ENCODE measurements around the gene TFCP2L1. TPM values are rescaled to one million over a fixed set of nuclear protein-coding genes. Genes with fewer than 3 reads are reported as not detected.

Gene TFCP2L1
- total RNA-seq, 1 experiment from 2014 or later: 2.4 TPM

DNA sequence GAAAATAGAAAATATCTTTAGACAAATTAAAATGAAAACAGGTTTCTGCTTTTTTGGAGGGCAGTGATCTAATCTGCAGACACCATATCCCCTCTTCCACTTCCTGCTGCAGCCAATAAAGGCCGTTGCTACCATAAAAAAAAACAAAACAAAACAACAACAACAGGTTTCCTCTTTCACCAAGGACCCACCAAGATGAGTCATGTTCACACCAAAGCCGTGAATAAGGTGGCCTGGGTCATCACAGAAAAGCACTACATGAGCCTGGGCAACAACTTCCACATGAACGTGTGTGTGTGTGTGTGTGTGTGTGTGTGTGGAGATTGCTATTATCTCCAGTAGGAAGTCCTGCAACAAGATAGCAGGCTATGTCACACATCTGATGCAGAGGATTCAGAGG lies 24.8 kb upstream of the TFCP2L1 start:
- Histone ChIP-seq H2AFZ (ENCODE audit: low read length) (no peak overlapping the region), H3F3A (ENCODE audit: low read length, unreplicated experiment) (no peaks in the 10 kb centered on the region), H3K27ac (ENCODE audit: low read length) (no peak overlapping the region), H3K4me1 (ENCODE audit: insufficient read depth, low read length) (no peaks in the 10 kb centered on the region), H3K79me2 (ENCODE audit: low read length) (no peaks in the 10 kb centered on the region), H3K27me3 (ENCODE audit: low read length) (peaks cover 32% of the 10 kb centered on the region), H3K9me2 (replicated peaks; ENCODE audit: low read length) (no peaks in the 10 kb centered on the region), H3K36me3 (ENCODE audit: low read depth, low read length) (no peaks in the 10 kb centered on the region), H4K20me1 (ENCODE audit: low read length) (no peaks in the 10 kb centered on the region), H3K9ac (ENCODE audit: low read length) (no peak overlapping the region), H3K4me3 (ENCODE audit: low read length) (no peak overlapping the region), H3K4me2 (ENCODE audit: low read length) (no peak overlapping the region), H3K9me3 (ENCODE audit: low read length) (no peaks in the 10 kb centered on the region)
- TF ChIP-seq, protein P1, sequence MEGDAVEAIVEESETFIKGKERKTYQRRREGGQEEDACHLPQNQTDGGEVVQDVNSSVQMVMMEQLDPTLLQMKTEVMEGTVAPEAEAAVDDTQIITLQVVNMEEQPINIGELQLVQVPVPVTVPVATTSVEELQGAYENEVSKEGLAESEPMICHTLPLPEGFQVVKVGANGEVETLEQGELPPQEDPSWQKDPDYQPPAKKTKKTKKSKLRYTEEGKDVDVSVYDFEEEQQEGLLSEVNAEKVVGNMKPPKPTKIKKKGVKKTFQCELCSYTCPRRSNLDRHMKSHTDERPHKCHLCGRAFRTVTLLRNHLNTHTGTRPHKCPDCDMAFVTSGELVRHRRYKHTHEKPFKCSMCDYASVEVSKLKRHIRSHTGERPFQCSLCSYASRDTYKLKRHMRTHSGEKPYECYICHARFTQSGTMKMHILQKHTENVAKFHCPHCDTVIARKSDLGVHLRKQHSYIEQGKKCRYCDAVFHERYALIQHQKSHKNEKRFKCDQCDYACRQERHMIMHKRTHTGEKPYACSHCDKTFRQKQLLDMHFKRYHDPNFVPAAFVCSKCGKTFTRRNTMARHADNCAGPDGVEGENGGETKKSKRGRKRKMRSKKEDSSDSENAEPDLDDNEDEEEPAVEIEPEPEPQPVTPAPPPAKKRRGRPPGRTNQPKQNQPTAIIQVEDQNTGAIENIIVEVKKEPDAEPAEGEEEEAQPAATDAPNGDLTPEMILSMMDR (conservative IDR thresholded peaks at IDR 0.05; ENCODE audit: low read depth, low read length): no peak
- TF ChIP-seq EZH2 (IDR thresholded peaks at IDR 0.05; ENCODE audit: low read length, unreplicated experiment): no peak
- TF ChIP-seq EZH2phosphoT487 (IDR thresholded peaks at IDR 0.05; ENCODE audit: borderline replicate concordance, low read length): no peak
- DNase-seq (no peak), ATAC-seq (no peak)
- BruUV-seq (replicated peaks): no TSS peak
- ChIA-PET POLR2A (ENCODE audit: unreplicated experiment) (no interaction called here), CTCF (no interaction called here)
- intact Hi-C loops (cut with micrococcal nuclease): no loop called here

DNA sequence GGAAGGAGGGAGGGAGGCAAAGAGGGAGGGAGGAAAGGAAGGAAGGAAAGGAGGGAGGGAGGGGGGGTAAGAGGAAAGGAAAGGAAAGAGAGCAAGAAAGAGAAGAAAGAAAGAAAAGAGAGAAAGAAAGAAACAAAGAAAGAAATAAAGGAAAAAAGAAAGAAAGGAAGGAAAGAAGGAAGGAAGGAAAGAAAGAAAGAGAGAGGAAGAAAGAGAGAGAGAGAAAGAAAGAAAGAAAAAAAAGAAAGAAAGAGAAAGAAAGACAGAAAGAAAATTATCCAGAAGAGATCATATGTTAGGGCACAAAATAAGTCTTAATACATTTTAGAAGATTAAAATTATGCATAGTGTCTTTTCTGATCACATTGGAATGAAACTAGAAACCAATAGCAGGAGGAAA lies 24.3 kb upstream of the TFCP2L1 start:
- ChIA-PET CTCF (no interaction called here), POLR2A (ENCODE audit: unreplicated experiment) (no interaction called here)
- H3K4me2 ChIP-seq (ENCODE audit: low read length): no peak overlapping the region
- no peak overlapping the region for H3K4me3 ChIP-seq (ENCODE audit: low read length)
- intact Hi-C loops (cut with micrococcal nuclease): no loop called here
- DNase-seq: no peak
- H3K9ac ChIP-seq (ENCODE audit: low read length): no peak overlapping the region
- no peaks in the 10 kb centered on the region for H3K79me2 ChIP-seq (ENCODE audit: low read length)
- no peak for ATAC-seq
- H4K20me1 ChIP-seq (ENCODE audit: low read length): no peaks in the 10 kb centered on the region
- no peak for TF ChIP-seq EZH2 (IDR thresholded peaks at IDR 0.05; ENCODE audit: low read length, unreplicated experiment)
- TF ChIP-seq EZH2phosphoT487 (IDR thresholded peaks at IDR 0.05; ENCODE audit: borderline replicate concordance, low read length): no peak
- TF ChIP-seq, protein P1 (conservative IDR thresholded peaks at IDR 0.05; ENCODE audit: low read depth, low read length): no peak
- H2AFZ ChIP-seq (ENCODE audit: low read length): no peak overlapping the region
- no peaks in the 10 kb centered on the region for H3F3A ChIP-seq (ENCODE audit: low read length, unreplicated experiment)
- peaks cover 32% of the 10 kb centered on the region for H3K27me3 ChIP-seq (ENCODE audit: low read length)
- H3K9me3 ChIP-seq (ENCODE audit: low read length): no peaks in the 10 kb centered on the region
- H3K4me1 ChIP-seq (ENCODE audit: insufficient read depth, low read length): no peaks in the 10 kb centered on the region
- no peaks in the 10 kb centered on the region for H3K36me3 ChIP-seq (ENCODE audit: low read depth, low read length)
- no TSS peak for BruUV-seq (replicated peaks)
- no peaks in the 10 kb centered on the region for H3K9me2 ChIP-seq (replicated peaks; ENCODE audit: low read length)
- H3K27ac ChIP-seq (ENCODE audit: low read length): no peak overlapping the region

DNA sequence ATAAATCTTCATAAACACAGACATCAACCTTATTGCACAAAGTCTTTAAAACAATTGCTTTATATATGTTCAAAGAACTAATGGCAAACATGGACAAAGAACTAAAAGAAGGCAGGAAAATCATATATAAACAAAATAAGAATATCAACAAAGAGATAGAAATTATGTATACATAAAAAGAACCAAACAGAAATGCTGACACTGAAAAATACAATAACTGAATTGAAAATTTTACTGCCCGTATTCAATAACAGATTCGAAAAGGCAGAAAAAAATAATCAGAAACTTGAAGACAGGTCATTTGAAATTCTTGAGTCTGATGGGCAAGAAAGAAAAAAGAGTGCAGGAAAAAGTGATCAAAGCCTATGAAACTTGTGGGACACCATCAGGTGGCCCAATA lies 22.0 kb upstream of the TFCP2L1 start:
- Histone ChIP-seq H3K27ac (ENCODE audit: low read length) (no peak overlapping the region), H3K9me3 (ENCODE audit: low read length) (no peaks in the 10 kb centered on the region), H3K36me3 (ENCODE audit: low read depth, low read length) (no peaks in the 10 kb centered on the region), H3K27me3 (ENCODE audit: low read length) (peaks cover 32% of the 10 kb centered on the region), H3K79me2 (ENCODE audit: low read length) (no peaks in the 10 kb centered on the region), H3F3A (ENCODE audit: low read length, unreplicated experiment) (no peaks in the 10 kb centered on the region), H2AFZ (ENCODE audit: low read length) (no peak overlapping the region), H3K4me3 (ENCODE audit: low read length) (no peak overlapping the region), H4K20me1 (ENCODE audit: low read length) (no peaks in the 10 kb centered on the region), H3K4me1 (ENCODE audit: insufficient read depth, low read length) (no peaks in the 10 kb centered on the region), H3K9ac (ENCODE audit: low read length) (no peak overlapping the region), H3K9me2 (replicated peaks; ENCODE audit: low read length) (no peaks in the 10 kb centered on the region), H3K4me2 (ENCODE audit: low read length) (no peak overlapping the region)
- TF ChIP-seq, protein P1 (conservative IDR thresholded peaks at IDR 0.05; ENCODE audit: low read depth, low read length): no peak
- TF ChIP-seq EZH2 (IDR thresholded peaks at IDR 0.05; ENCODE audit: low read length, unreplicated experiment) (no peak), EZH2phosphoT487 (IDR thresholded peaks at IDR 0.05; ENCODE audit: borderline replicate concordance, low read length) (no peak)
- intact Hi-C loops (cut with micrococcal nuclease): no loop called here
- ChIA-PET CTCF (no interaction called here), POLR2A (ENCODE audit: unreplicated experiment) (no interaction called here)
- no TSS peak for BruUV-seq (replicated peaks)
- DNase-seq (no peak), ATAC-seq (no peak)
